HG02678 (cell line): ENCODE data around the gene SLC50A1.

Experiments
- ATAC-seq: cut with Tn5 transposase; IDR thresholded peaks from one replicate; pipeline ENCODE4 v1.9.1; 2021; ENCODE audit warnings: mild to moderate bottlenecking, moderate library complexity; ENCODE audit not compliant: unreplicated experiment

SLC50A1 gene

GRCh38 chr1:155135415-155136028 lies at the start of gene SLC50A1:
SLC50A1 (plus strand) TSS chr1:155135852; CDS start chr1:155135912, 60 bp downstream.
- peak; percentile 82 for ATAC-seq

GRCh38 chr1:155086128-155086741 lies 49.4 kb upstream of the SLC50A1 start:
- ATAC-seq = no peak

- ATAC-seq = no peak
These were observed 48.7 kb upstream of the SLC50A1 start for GRCh38 chr1:155086856-155087535.

- no peak for ATAC-seq
These were observed 44.3 kb upstream of the SLC50A1 start for GRCh38 chr1:155091071-155092051.

GRCh38 chr1:155092131-155092530 lies 43.5 kb upstream of the SLC50A1 start:
- ATAC-seq = no peak

- no peak for ATAC-seq
These were observed 43.0 kb upstream of the SLC50A1 start for GRCh38 chr1:155092641-155093040.

- ATAC-seq = no peak
These were observed 41.6 kb upstream of the SLC50A1 start for GRCh38 chr1:155093911-155094621.

- ATAC-seq = no peak
These were observed 41.1 kb upstream of the SLC50A1 start for GRCh38 chr1:155094622-155094948.

- ATAC-seq = no peak
These were observed 36.3 kb upstream of the SLC50A1 start for GRCh38 chr1:155099331-155099730.

- no peak for ATAC-seq
These were observed 32.3 kb upstream of the SLC50A1 start for GRCh38 chr1:155103325-155103724.

GRCh38 chr1:155104605-155105534 lies 30.8 kb upstream of the SLC50A1 start:
- ATAC-seq = no peak

- no peak for ATAC-seq
These were observed 30.0 kb upstream of the SLC50A1 start for GRCh38 chr1:155105604-155106011.

GRCh38 chr1:155106862-155107261 lies 28.8 kb upstream of the SLC50A1 start:
- no peak for ATAC-seq

GRCh38 chr1:155107309-155108264 lies 28.1 kb upstream of the SLC50A1 start:
- no peak for ATAC-seq

- no peak for ATAC-seq
These were observed 27.4 kb upstream of the SLC50A1 start for GRCh38 chr1:155108296-155108695.

- no peak for ATAC-seq
These were observed 25.3 kb upstream of the SLC50A1 start for GRCh38 chr1:155110381-155110780.

GRCh38 chr1:155110826-155111225 lies 24.8 kb upstream of the SLC50A1 start:
- ATAC-seq = no peak

GRCh38 chr1:155113450-155113980 lies 22.1 kb upstream of the SLC50A1 start:
- ATAC-seq = no peak
